Neural cell (in vitro differentiated cells): ENCODE measurements around the gene EIF4H. TPM values are rescaled to one million over a fixed set of nuclear protein-coding genes. Genes with fewer than 3 reads are reported as not detected.

ENCODE experiments used
- H2AFZ ChIP-seq: fragments of 200-600, 300-800 bp; sonication (generic), shearing (Covaris generic); 2 replicates; pipeline ENCODE4 v1.6.0; 2014; ENCODE audit warnings: low read depth, mild to moderate bottlenecking, antibody characterized with exemption, low read length, moderate library complexity
- H3F3A ChIP-seq: fragments of 200-600 bp; shearing (Covaris generic); 2 replicates; pipeline ENCODE4 v1.6.1; 2016; ENCODE audit warnings: mild to moderate bottlenecking, moderate library complexity, mixed read lengths, antibody characterized with exemption, low read length; ENCODE audit not compliant: insufficient read depth, poor library complexity, severe bottlenecking
- H3K27ac ChIP-seq: fragments of 200-600, 300-800 bp; sonication (generic), shearing (Covaris generic); 2 replicates; pipeline ENCODE4 v1.5.1; 2014; ENCODE audit warnings: mild to moderate bottlenecking, low read length, moderate library complexity
- H3K27me3 ChIP-seq: fragments of 300-800, 200-600 bp; sonication (generic), shearing (Covaris generic); 2 replicates; pipeline ENCODE4 v1.6.0; 2014; ENCODE audit warnings: mild to moderate bottlenecking, low read depth, low read length, moderate library complexity; ENCODE audit not compliant: insufficient read depth
- H3K36me3 ChIP-seq: fragments of 300-800, 200-600 bp; sonication (generic), shearing (Covaris generic); 2 replicates; pipeline ENCODE4 v1.5.1; 2014; ENCODE audit warnings: mild to moderate bottlenecking, antibody characterized with exemption, low read length, moderate library complexity; ENCODE audit not compliant: insufficient read depth
- H3K4me2 ChIP-seq: fragments of 300-800, 200-600 bp; sonication (generic), shearing (Covaris generic); 2 replicates; pipeline ENCODE4 v1.6.0; 2014; ENCODE audit warnings: mild to moderate bottlenecking, low read length
- H3K4me3 ChIP-seq: fragments of 300-800, 200-600 bp; sonication (generic), shearing (Covaris generic); 2 replicates; pipeline ENCODE4 v1.5.1; 2014; ENCODE audit warnings: mild to moderate bottlenecking, low read length, moderate library complexity
- H3K79me2 ChIP-seq: fragments of 200-600 bp; shearing (Covaris generic); replicated peaks from 2 replicates; pipeline ENCODE4 v1.6.0; 2014; ENCODE audit warnings: mild to moderate bottlenecking, low read length, moderate library complexity; ENCODE audit not compliant: insufficient read depth
- H3K9ac ChIP-seq: fragments of 300-800, 200-600 bp; sonication (generic), shearing (Covaris generic); 2 replicates; pipeline ENCODE4 v1.6.1; 2016; ENCODE audit warnings: mild to moderate bottlenecking, low read length, mixed read lengths
- H3K9me2 ChIP-seq: fragments of 200-600 bp; shearing (Covaris generic); 2 replicates; pipeline ENCODE4 v1.6.1; 2016; ENCODE audit warnings: mild to moderate bottlenecking, low read length, mixed read lengths; ENCODE audit not compliant: insufficient read depth
- H3K9me3 ChIP-seq: fragments of 200-600, 300-800 bp; sonication (generic), shearing (Covaris generic); 2 replicates; pipeline ENCODE4 v1.6.1; 2016; ENCODE audit warnings: mild to moderate bottlenecking, mixed run types, low read length, moderate library complexity, mixed read lengths
- H4K20me1 ChIP-seq: fragments of 200-600 bp; shearing (Covaris generic); 2 replicates; pipeline ENCODE4 v1.6.1; 2016; ENCODE audit warnings: mild to moderate bottlenecking, mixed run types; ENCODE audit not compliant: insufficient read depth
- CTCF ChIP-seq: fragments of 450-650 bp; IDR thresholded peaks from 2 replicates; pipeline ENCODE4 v1.5.1; 2014; ENCODE audit warnings: antibody characterized with exemption, mild to moderate bottlenecking, moderate library complexity; ENCODE audit not compliant: poor library complexity, severe bottlenecking
- EP300 ChIP-seq: fragments of 450-650 bp; conservative IDR thresholded peaks from 2 replicates; pipeline ENCODE4 v1.6.1; 2014; ENCODE audit warnings: antibody characterized with exemption, mild to moderate bottlenecking, moderate library complexity; ENCODE audit not compliant: poor library complexity, severe bottlenecking
- EZH2 ChIP-seq: fragments of 200-600, 300-800 bp; shearing (Covaris generic), sonication (generic); IDR thresholded peaks from 2 replicates; pipeline ENCODE4 v1.6.1; 2014; ENCODE audit warnings: antibody characterized with exemption, low read length, borderline replicate concordance, mild to moderate bottlenecking; ENCODE audit not compliant: insufficient read depth, poor library complexity, severe bottlenecking
- MXI1 ChIP-seq: fragments of 450-650 bp; conservative IDR thresholded peaks from 2 replicates; pipeline ENCODE4 v1.6.1; 2014; ENCODE audit warnings: antibody characterized with exemption, mild to moderate bottlenecking; ENCODE audit not compliant: poor library complexity, severe bottlenecking
- POLR2AphosphoS5 ChIP-seq: IDR thresholded peaks from 2 replicates; pipeline ENCODE4 v1.6.1; 2012
- RAD21 ChIP-seq: fragments of 450-650 bp; conservative IDR thresholded peaks from 2 replicates; pipeline ENCODE4 v1.6.1; 2014; ENCODE audit warnings: antibody characterized with exemption, mild to moderate bottlenecking, moderate library complexity
- REST ChIP-seq: IDR thresholded peaks from 2 replicates; pipeline ENCODE4 v1.6.1; 2012; ENCODE audit warnings: borderline replicate concordance
- SMC3 ChIP-seq: fragments of 450-650 bp; conservative IDR thresholded peaks from 2 replicates; pipeline ENCODE4 v1.6.1; 2014; ENCODE audit warnings: antibody characterized with exemption, mild to moderate bottlenecking, moderate library complexity; ENCODE audit not compliant: poor library complexity
- TAF1 ChIP-seq: IDR thresholded peaks from 2 replicates; pipeline ENCODE4 v1.6.1; 2012; ENCODE audit warnings: low read depth
- polyA minus RNA-seq: library from RNA; depleted of rRNA, polyadenylated mRNA; stranded (reverse); fragments of >200 nt; gene quantifications from 2 replicates; pipeline ENCODE4 v1.2.3, GENCODE V29; 2014
- polyA plus RNA-seq: library from polyadenylated mRNA; depleted of rRNA; stranded (reverse); fragments of >200 nt; gene quantifications from 2 replicates; pipeline ENCODE4 v1.2.3, GENCODE V29; 2014

EIF4H gene
- polyA plus RNA-seq (170 and 180 TPM in 2 replicates), polyA minus RNA-seq (150 and 155 TPM in 2 replicates)

DNA sequence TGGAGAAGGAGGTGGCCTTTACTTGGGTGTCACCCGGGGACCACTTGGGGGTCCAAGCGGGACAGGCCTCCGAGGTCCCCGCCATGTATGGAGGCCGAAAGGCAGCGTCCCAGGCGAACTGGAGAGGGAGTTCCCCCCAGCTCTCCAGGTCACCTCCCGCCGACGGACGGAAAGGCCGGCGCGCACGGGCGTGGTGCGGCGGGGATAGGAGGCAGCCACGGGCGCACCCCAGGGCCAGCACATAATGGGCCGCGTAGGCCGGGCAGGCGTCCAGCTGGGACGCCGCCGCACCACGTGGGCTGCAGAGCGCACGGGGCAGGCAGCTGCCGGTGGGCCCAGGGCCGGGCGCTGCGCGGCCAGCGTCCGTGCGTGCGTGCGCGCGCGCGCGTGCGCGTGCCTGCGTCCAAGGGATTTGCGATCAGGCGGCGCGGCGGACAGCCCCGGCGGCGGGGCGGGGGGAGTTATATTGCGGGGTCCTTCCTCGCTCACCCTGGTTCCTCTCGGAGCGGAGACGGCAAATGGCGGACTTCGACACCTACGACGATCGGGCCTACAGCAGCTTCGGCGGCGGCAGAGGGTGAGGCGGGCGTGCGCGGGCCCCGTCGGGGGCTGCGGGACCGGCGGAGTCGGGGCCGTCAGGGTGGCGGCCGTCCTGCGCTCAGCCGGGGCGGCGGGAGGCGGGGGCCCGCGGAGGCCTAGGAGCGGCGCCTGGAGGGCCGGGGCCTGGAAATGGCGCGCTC is at the start of gene EIF4H:
Gene EIF4H (plus strand): TSS at position 491 of the 740 bp plus-strand sequence. CDS start 28 bp downstream, at position 519.
- H3K9ac ChIP-seq: peak within 1 kb of the TSS; percentile 98
- H3K79me2 ChIP-seq: peaks cover 46% of the 10 kb centered on the region
- no peaks in the 10 kb centered on the region for H3K27me3 ChIP-seq
- H4K20me1 ChIP-seq: peaks cover 4% of the 10 kb centered on the region
- TF ChIP-seq TAF1 (peak; percentile 17), EZH2 (no peak), SMC3 (peak; percentile 42), RAD21 (no peak), REST (peak; percentile 54), POLR2AphosphoS5 (peak; percentile 94), EP300 (peak; percentile 73), MXI1 (peak; percentile 96), CTCF (no peak)
- no peaks in the 10 kb centered on the region for H3K9me2 ChIP-seq
- H3K4me2 ChIP-seq: peak within 1 kb of the TSS; percentile 95
- no peaks in the 10 kb centered on the region for H3K9me3 ChIP-seq
- H3K27ac ChIP-seq: peak within 1 kb of the TSS; percentile 92
- H3K4me3 ChIP-seq: peak within 1 kb of the TSS; percentile 98
- no peaks in the 10 kb centered on the region for H3F3A ChIP-seq
- H2AFZ ChIP-seq: peak within 1 kb of the TSS; percentile 93
- no peaks in the 10 kb centered on the region for H3K36me3 ChIP-seq

DNA sequence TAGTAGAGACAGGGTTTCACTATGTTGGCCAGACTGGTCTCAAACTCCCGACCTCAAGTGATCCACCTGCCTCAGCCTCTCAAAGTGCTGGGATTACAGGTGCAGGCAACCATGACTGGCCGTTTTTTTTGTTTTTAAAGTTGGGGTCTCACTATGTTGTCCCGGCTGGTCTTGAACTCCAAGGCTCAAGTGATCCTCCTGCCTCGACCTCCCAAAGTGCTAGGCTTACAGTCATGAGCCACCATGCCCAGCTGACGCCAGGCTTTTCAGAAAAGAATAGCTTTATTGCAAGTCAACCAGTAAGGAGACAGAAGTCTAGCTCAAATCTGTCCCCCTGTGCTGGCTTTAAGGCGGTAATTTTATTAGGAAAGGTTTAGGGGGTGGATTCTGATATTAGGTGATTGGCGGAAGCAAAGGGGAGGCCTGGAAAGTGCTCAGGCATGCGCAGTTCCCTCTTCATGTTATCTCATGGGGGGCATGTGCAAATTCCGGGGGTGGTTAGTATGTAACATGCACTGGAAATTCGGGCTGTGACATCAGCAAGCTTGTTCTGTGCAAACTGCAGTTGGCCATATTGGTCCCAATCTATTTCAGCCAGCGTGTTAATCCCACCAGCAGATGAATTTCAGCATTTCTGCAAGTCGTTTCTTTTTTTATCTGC is 47.8 kb upstream of the EIF4H start:
- H3K9me3 ChIP-seq: no peaks in the 10 kb centered on the region
- TF ChIP-seq POLR2AphosphoS5 (no peak), SMC3 (no peak), EP300 (no peak), RAD21 (no peak), REST (no peak), EZH2 (no peak), MXI1 (no peak), TAF1 (no peak), CTCF (no peak)
- H3K4me3 ChIP-seq: no peak overlapping the region
- no peak overlapping the region for H3K9ac ChIP-seq
- H3K79me2 ChIP-seq: no peaks in the 10 kb centered on the region
- no peaks in the 10 kb centered on the region for H3F3A ChIP-seq
- H3K4me2 ChIP-seq: no peak overlapping the region
- H4K20me1 ChIP-seq: no peaks in the 10 kb centered on the region
- H3K27ac ChIP-seq: no peak overlapping the region
- no peak overlapping the region for H2AFZ ChIP-seq
- no peaks in the 10 kb centered on the region for H3K27me3 ChIP-seq
- no peaks in the 10 kb centered on the region for H3K9me2 ChIP-seq
- H3K36me3 ChIP-seq: no peaks in the 10 kb centered on the region
